AG04450 (cell line): ENCODE data around the gene RETSAT. TPM values are rescaled to one million over a fixed set of nuclear protein-coding genes. Genes with fewer than 3 reads are reported as not detected.
"Not testable (repeated sequence)": the region's sequence is repeated elsewhere in the genome, so short reads cannot be mapped to it uniquely, and the experiment has no call there.

Experiments used
- CTCF ChIA-PET: fragments of 300-600, 350-600 bp; formaldehyde crosslinking; extraction: SDS; loops from one replicate; lab custom pipeline; 2022; ENCODE audit warnings: antibody characterized with exemption, inconsistent platforms; lab: Charles Lee
- POLR2A ChIA-PET: fragments of 350-600 bp; formaldehyde crosslinking; extraction: SDS; loops from one replicate; lab custom pipeline; 2021; ENCODE audit warnings: antibody characterized with exemption, inconsistent platforms; lab: Yijun Ruan, JAX
- DNase-seq: peaks from one replicate; pipeline ENCODE4 v3.0.0-alpha.2; 2011; ENCODE audit warnings: low read depth, low spot score
- H3K27ac ChIP-seq: one replicate; pipeline ENCODE4 v1.5.1; 2012; ENCODE audit warnings: low read depth, low read length, control low read depth
- H3K27me3 ChIP-seq: one replicate; pipeline ENCODE4 v1.6.0; 2012; ENCODE audit warnings: low read length; ENCODE audit not compliant: control insufficient read depth, insufficient read depth
- H3K4me3 ChIP-seq: 2 replicates; pipeline ENCODE4 v1.5.1; 2011; ENCODE audit warnings: mild to moderate bottlenecking, low read depth, low read length, control low read depth
- H3K9me3 ChIP-seq: 2 replicates; pipeline ENCODE4 v1.5.1; 2012; ENCODE audit warnings: low read length; ENCODE audit not compliant: control insufficient read depth, insufficient read depth
- CTCF ChIP-seq: IDR thresholded peaks from 2 replicates; pipeline ENCODE4 v1.5.1; 2011; ENCODE audit warnings: low read depth, low read length, control low read depth, inconsistent platforms
- polyA plus RNA-seq: library from polyadenylated mRNA; depleted of rRNA; stranded (reverse); fragments of >200 nt; gene quantifications from 2 replicates; pipeline ENCODE4 v1.2.3, GENCODE V29; 2011

The RETSAT gene
- polyA plus RNA-seq, 1 experiment, result 35.5 TPM

GRCh38 chr2:85369500-85369899 is 15.2 kb upstream of the RETSAT start:
- CTCF ChIA-PET, result interaction anchor here (1.1 kb wide), 1 partner anchor 183 kb away, joined by 6 read pairs; no protein-coding TSS in a partner anchor
- TF ChIP-seq CTCF, result no peak
- no peak for DNase-seq
- Histone ChIP-seq H3K9me3 (no peaks in the 10 kb centered on the region), H3K27me3 (no peaks in the 10 kb centered on the region), H3K27ac (no peak overlapping the region), H3K4me3 (no peak overlapping the region)
- POLR2A ChIA-PET, result interaction anchor here (0.9 to 1.3 kb wide), 3 partner anchors 15 to 169 kb away, joined by 3 to 4 read pairs (median 3); partner anchors contain the start of genes ELMOD3, MAT2A and RETSAT

GRCh38 chr2:85368921-85369320 is 14.6 kb upstream of the RETSAT start:
- CTCF ChIA-PET, result no interaction called here
- DNase-seq, result no peak
- POLR2A ChIA-PET, result interaction anchor here (0.9 kb wide), 1 partner anchor 14 kb away, joined by 3 read pairs; the partner anchor contains the start of genes ELMOD3 and RETSAT
- TF ChIP-seq CTCF, result no peak
- H3K27ac ChIP-seq, result no peak overlapping the region
- H3K4me3 ChIP-seq, result no peak overlapping the region
- H3K9me3 ChIP-seq, result no peaks in the 10 kb centered on the region
- H3K27me3 ChIP-seq, result no peaks in the 10 kb centered on the region

DNA sequence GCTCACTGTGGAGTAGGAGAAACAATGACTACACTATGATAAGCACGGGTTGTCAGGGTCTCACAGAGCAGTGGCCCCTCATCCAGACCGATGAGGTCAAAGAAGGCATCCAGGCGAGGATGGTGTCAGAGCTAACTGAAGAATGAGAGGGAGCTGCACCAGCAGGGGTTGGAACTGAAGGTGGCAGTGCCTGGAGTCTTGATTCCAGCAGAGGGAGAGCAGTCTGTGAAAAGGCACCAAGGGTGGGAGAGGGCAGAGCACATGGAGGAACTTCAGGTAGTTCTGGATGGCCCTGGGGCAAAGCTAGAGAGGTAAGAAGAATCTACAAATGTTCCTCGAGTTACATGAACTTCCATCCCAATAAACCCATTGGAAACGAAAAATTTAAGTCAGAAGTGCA is 12.9 kb upstream of the RETSAT start:
- no peak for DNase-seq
- ChIA-PET CTCF (no interaction called here), POLR2A (interaction anchor here (2.3 kb wide), 1 partner anchor 171 kb away, joined by 5 read pairs; the partner anchor contains the start of gene MAT2A)
- no peak overlapping the region for H3K27ac ChIP-seq
- no peaks in the 10 kb centered on the region for H3K9me3 ChIP-seq
- H3K4me3 ChIP-seq, result no peak overlapping the region
- no peak for TF ChIP-seq CTCF
- H3K27me3 ChIP-seq, result no peaks in the 10 kb centered on the region

DNA sequence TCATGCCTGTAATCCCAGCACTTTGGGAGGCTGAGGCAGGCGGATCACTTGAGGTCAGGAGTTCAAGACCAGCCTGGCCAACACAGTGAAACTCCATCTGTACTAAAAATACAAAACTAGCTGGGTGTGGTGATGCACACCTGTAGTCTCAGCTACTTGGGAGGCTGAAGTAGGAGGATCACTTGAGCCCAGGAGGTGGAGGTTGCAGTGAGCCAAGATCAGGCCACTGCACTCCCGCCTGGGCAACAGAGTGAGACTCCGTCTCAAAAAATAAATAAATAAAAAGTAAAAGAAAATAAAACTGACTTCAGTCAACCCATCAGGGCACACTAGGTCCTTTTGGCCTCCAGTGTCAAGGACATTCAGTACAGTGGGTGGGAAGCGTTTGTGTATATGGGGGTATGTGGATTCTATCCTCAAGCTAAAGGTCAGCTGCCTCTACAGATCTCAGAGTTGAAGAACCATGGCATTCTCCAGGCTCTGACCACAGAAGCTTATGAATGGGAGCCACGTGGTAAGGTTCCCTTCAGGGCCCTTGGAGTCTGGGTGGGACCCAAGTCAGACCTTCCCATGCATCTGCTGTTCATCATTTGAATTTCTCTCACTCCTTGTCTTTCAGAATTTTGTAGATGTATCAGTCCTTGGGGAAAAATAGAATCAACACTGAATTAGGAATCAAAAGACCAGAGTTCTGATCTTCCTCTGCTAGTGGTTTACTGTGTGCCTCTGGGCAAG is 8.5 kb upstream of the RETSAT start:
- POLR2A ChIA-PET, CTCF ChIA-PET, H3K27me3 ChIP-seq: not testable (repeated sequence)

DNA sequence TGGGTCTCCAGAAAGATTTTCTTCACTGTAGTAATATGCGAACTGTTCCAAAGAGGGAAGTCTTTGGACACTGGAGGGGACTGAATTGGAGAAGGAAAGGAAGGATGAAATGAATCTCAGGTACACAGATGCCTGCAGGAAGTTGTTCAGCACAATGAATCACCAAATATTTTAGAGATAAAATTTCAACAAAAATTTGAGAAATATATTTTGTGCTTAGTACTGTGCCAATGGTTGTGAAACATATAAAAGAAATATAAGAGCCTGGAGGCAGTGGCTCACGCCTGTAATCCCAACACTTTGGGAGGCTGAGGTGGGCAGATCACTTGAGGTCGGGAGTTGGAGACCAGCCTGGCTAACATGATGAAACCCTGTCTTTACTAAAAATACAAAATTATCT is 3.4 kb upstream of the RETSAT start:
- ChIA-PET POLR2A (interaction anchor here (0.7 kb wide), 1 partner anchor 32 kb away, joined by 6 read pairs; no protein-coding TSS in a partner anchor), CTCF (no interaction called here)
- Histone ChIP-seq H3K4me3 (no peak overlapping the region), H3K27ac (no peak overlapping the region), H3K27me3 (no peaks in the 10 kb centered on the region), H3K9me3 (no peaks in the 10 kb centered on the region)
- DNase-seq, result no peak
- TF ChIP-seq CTCF, result no peak

More for the DNA sequence above, 8.5 kb upstream of the RETSAT start:
- not testable (repeated sequence) for H3K4me3 ChIP-seq, DNase-seq, H3K9me3 ChIP-seq, H3K27ac ChIP-seq
